Left cardiac atrium (tissue), 4 donors: ENCODE results near the gene PSG5. TPM values are rescaled to one million over a fixed set of nuclear protein-coding genes. Genes with fewer than 3 reads are reported as not detected.
A peak's percentile ranks its signal among the peaks of the same experiment; 100 is the strongest.
"Not testable (repeated sequence)": the region's sequence is repeated elsewhere in the genome, so short reads cannot be mapped to it uniquely, and the experiment has no call there.

Experiments used
- ATAC-seq, 2 donors: fragments of 200-7000 bp; cut with Tn5 transposase; one replicate each; pipeline ENCODE4 v1.9.1; 2020; ENCODE audit warnings: mild to moderate bottlenecking in 2 of 2, moderate library complexity in 2 of 2
- DNase-seq: peaks from one replicate; pipeline ENCODE4 v3.0.0-alpha.2; 2020
- intact Hi-C, 2 donors: fragments of 100-400 bp; cut with DNase I; formaldehyde crosslinking; loops; one replicate each; pipeline versions ENCODE4 v1.14.1 to v1.15.1; 2022 to 2023
- total RNA-seq, 2 donors: library from RNA; stranded (reverse); fragmentation: NEBNext Ultra II Directional; extraction: Animal tissue kit (Norgen Biotek cat#: 25700); gene quantifications; one replicate each; pipeline ENCODE4 v1.2.1, GENCODE V29; 2021
- donor health status: DM: no; HTN: yes; CAD: no.
- donor health status: DM: no; HTN: yes; CAD: no; lungs with severe emphysema.
- donor health status: DM: yes; HTN: yes; CAD: no.
- donor health status: Dilated cardiomyopathy.

Gene PSG5
- total RNA-seq, 2 donors from 2014 or later = not detected

- intact Hi-C loops = not testable (repeated sequence)
These were observed 8.1 kb upstream of the PSG5 start for GRCh38 chr19:43194397-43194796.

GRCh38 chr19:43192381-43193155, 6.2 kb upstream of the PSG5 start:
- ATAC-seq, intact Hi-C loops, DNase-seq: not testable (repeated sequence)

More at GRCh38 chr19:43194397-43194796, 8.1 kb upstream of the PSG5 start:
- DNase-seq, ATAC-seq: not testable (repeated sequence)

GRCh38 chr19:43188092-43188491, 1.8 kb upstream of the PSG5 start:
- ATAC-seq, DNase-seq, intact Hi-C loops: not testable (repeated sequence)

GRCh38 chr19:43181869-43182771, 4.2 kb downstream of the PSG5 start:
- ATAC-seq, intact Hi-C loops, DNase-seq: not testable (repeated sequence)

GRCh38 chr19:43179569-43180147, 6.7 kb downstream of the PSG5 start:
- DNase-seq, ATAC-seq, intact Hi-C loops: not testable (repeated sequence)

- ATAC-seq, intact Hi-C loops: not testable (repeated sequence)
These were observed 7.8 kb downstream of the PSG5 start for GRCh38 chr19:43178577-43178976.

GRCh38 chr19:43165906-43166305, 20.4 kb downstream of the PSG5 start:
- ATAC-seq, DNase-seq, intact Hi-C loops: not testable (repeated sequence)

More at GRCh38 chr19:43178577-43178976, 7.8 kb downstream of the PSG5 start:
- DNase-seq = not testable (repeated sequence)

GRCh38 chr19:43163135-43163534, 23.2 kb downstream of the PSG5 start:
- intact Hi-C loops, ATAC-seq: not testable (repeated sequence)

GRCh38 chr19:43162261-43162660, 24.1 kb downstream of the PSG5 start:
- not testable (repeated sequence) for DNase-seq, ATAC-seq

More at GRCh38 chr19:43163135-43163534, 23.2 kb downstream of the PSG5 start:
- not testable (repeated sequence) for DNase-seq

GRCh38 chr19:43152214-43152613, 34.1 kb downstream of the PSG5 start:
- DNase-seq = no peak
- intact Hi-C loops = no loop called here
- no peak for ATAC-seq

More at GRCh38 chr19:43162261-43162660, 24.1 kb downstream of the PSG5 start:
- intact Hi-C loops = not testable (repeated sequence)

GRCh38 chr19:43149788-43150187, 36.5 kb downstream of the PSG5 start:
- intact Hi-C loops, ATAC-seq, DNase-seq: not testable (repeated sequence)

- DNase-seq = no peak
- ATAC-seq = no peak
- intact Hi-C loops = no loop called here
These were observed 38.1 kb downstream of the PSG5 start for GRCh38 chr19:43148233-43148632.

- DNase-seq, ATAC-seq, intact Hi-C loops: not testable (repeated sequence)
These were observed 44.6 kb downstream of the PSG5 start for GRCh38 chr19:43141763-43142162.

- DNase-seq (no peak), ATAC-seq (no peak)
- intact Hi-C loops = no loop called here
These were observed 53.6 kb downstream of the PSG5 start for GRCh38 chr19:43132696-43133095.

- ATAC-seq, DNase-seq, intact Hi-C loops: not testable (repeated sequence)
These were observed 55.0 kb downstream of the PSG5 start for GRCh38 chr19:43131281-43131842.

- intact Hi-C loops, DNase-seq, ATAC-seq: not testable (repeated sequence)
These were observed 57.1 kb downstream of the PSG5 start for GRCh38 chr19:43129197-43129596.

- DNase-seq, intact Hi-C loops: not testable (repeated sequence)
- peak in 1 of 2 donors; percentile 38 for ATAC-seq
These were observed 59.0 kb downstream of the PSG5 start for GRCh38 chr19:43127336-43127735.

GRCh38 chr19:43126720-43127119, 59.6 kb downstream of the PSG5 start:
- DNase-seq = no peak
- intact Hi-C loops = no loop called here
- no peak for ATAC-seq

GRCh38 chr19:43124360-43124759, 62.0 kb downstream of the PSG5 start:
- ATAC-seq (no peak), DNase-seq (no peak)
- intact Hi-C loops = no loop called here
